GM12878 (cell line): ENCODE data around the gene TTC31. TPM values are rescaled to one million over a fixed set of nuclear protein-coding genes. Genes with fewer than 3 reads are reported as not detected.

Source experiments
- ATF3 ChIP-seq: IDR thresholded peaks from 2 replicates; pipeline ENCODE4 v1.6.1; 2011; ENCODE audit warnings: low read depth, mild to moderate bottlenecking, low read length, moderate library complexity, borderline replicate concordance; ENCODE audit errors: extremely low read depth
- ATF7 ChIP-seq: fragments of 450-650 bp; IDR thresholded peaks from 2 replicates; pipeline ENCODE4 v1.6.1; 2016; ENCODE audit warnings: low read depth, mild to moderate bottlenecking
- BCL11A ChIP-seq: IDR thresholded peaks from 2 replicates; pipeline ENCODE4 v1.6.1; 2011; ENCODE audit warnings: low read depth, low read length
- CTCF ChIP-seq, 3 experiments: IDR thresholded peaks in 2 of 3; conservative IDR thresholded peaks in 1 of 3; 2 replicates each; pipeline ENCODE4 v1.5.1; 2011; ENCODE audit warnings: low read depth in 3 of 3, low read length in 3 of 3, mild to moderate bottlenecking in 3 of 3, control low read depth in 2 of 3, moderate library complexity in 2 of 3, inconsistent platforms in 1 of 3, mixed read lengths in 1 of 3; ENCODE audit not compliant: control insufficient read depth in 2 of 3, insufficient read depth in 1 of 3; ENCODE audit errors: extremely low read depth in 1 of 3
- IKZF1 ChIP-seq: fragments of 450-650 bp; conservative IDR thresholded peaks from 2 replicates; pipeline ENCODE4 v1.6.1; 2017; ENCODE audit warnings: antibody characterized with exemption, mild to moderate bottlenecking
- IRF4 ChIP-seq: IDR thresholded peaks from 2 replicates; pipeline ENCODE4 v1.6.1; 2011; ENCODE audit warnings: low read depth, low read length
- KDM1A ChIP-seq: fragments of 200-600 bp; sonication (generic); IDR thresholded peaks from 2 replicates; pipeline ENCODE4 v1.6.1; 2016; ENCODE audit warnings: borderline replicate concordance
- NFXL1 ChIP-seq: fragments of 450-650 bp; IDR thresholded peaks from 2 replicates; pipeline ENCODE4 v1.6.1; 2017; ENCODE audit warnings: antibody characterized with exemption, mild to moderate bottlenecking, borderline replicate concordance
- NR2F1 ChIP-seq: fragments of 450-650 bp; conservative IDR thresholded peaks from 2 replicates; pipeline ENCODE4 v1.6.1; 2017; ENCODE audit warnings: mild to moderate bottlenecking
- POLR2AphosphoS5 ChIP-seq: IDR thresholded peaks from 2 replicates; pipeline ENCODE4 v1.6.1; 2011; ENCODE audit warnings: mild to moderate bottlenecking, low read length, inconsistent platforms
- RAD21 ChIP-seq: IDR thresholded peaks from 2 replicates; pipeline ENCODE4 v1.6.1; 2011; ENCODE audit warnings: mild to moderate bottlenecking, low read depth, low read length, moderate library complexity; ENCODE audit not compliant: insufficient read depth
- RCOR1 ChIP-seq: conservative IDR thresholded peaks from 2 replicates; pipeline ENCODE4 v1.6.1; 2012; ENCODE audit warnings: low read depth, low read length, improper control_type of control experiment
- RELA ChIP-seq: fragments of 450-650 bp; IDR thresholded peaks from 2 replicates; pipeline ENCODE4 v1.8.0; 2014; ENCODE audit warnings: borderline replicate concordance; ENCODE audit not compliant: partially characterized antibody
- SIX5 ChIP-seq: IDR thresholded peaks from 2 replicates; pipeline ENCODE4 v1.6.1; 2011; ENCODE audit warnings: mild to moderate bottlenecking, low read depth, low read length, moderate library complexity; ENCODE audit not compliant: severe bottlenecking
- SMARCA5 ChIP-seq: fragments of 450-650 bp; IDR thresholded peaks from 2 replicates; pipeline ENCODE4 v1.6.1; 2017; ENCODE audit warnings: mild to moderate bottlenecking
- SREBF1 ChIP-seq: IDR thresholded peaks from 2 replicates; pipeline ENCODE4 v1.6.1; 2012; ENCODE audit warnings: mild to moderate bottlenecking, low read length
- YBX1 ChIP-seq: fragments of 450-650 bp; IDR thresholded peaks from 2 replicates; pipeline ENCODE4 v1.6.1; 2016; ENCODE audit warnings: antibody characterized with exemption
- ZBTB11 ChIP-seq: fragments of 450-650 bp; formaldehyde crosslinking; IDR thresholded peaks from 2 replicates; pipeline ENCODE4 v1.5.0; 2022; ENCODE audit warnings: mild to moderate bottlenecking, missing genetic modification characterization
- ZNF24 ChIP-seq: fragments of 450-650 bp; IDR thresholded peaks from 2 replicates; pipeline ENCODE4 v1.6.1; 2017; ENCODE audit warnings: antibody characterized with exemption, mild to moderate bottlenecking
- ZNF687 ChIP-seq: fragments of 450-650 bp; IDR thresholded peaks from 2 replicates; pipeline ENCODE4 v1.6.1; 2017; ENCODE audit warnings: mild to moderate bottlenecking, moderate library complexity
- polyA plus RNA-seq, 11 experiments: library from polyadenylated mRNA; depleted of rRNA in 4 of 11; unstranded in 6 of 11; stranded (reverse) in 5 of 11; fragments of >200 nt; fragmentation: Nextera tagmentation in 4 of 11; fragmentation: Illumina TruSeq in 1 of 11; extraction: Ambion mirVana in 4 of 11; extraction: Trizol in 1 of 11; gene quantifications; 1 replicate in 1 of 11; 2 replicates in 10 of 11; pipeline versions ENCODE4 v1.2.1 to v1.2.3, GENCODE V29; 2011 to 2016; ENCODE audit warnings: inconsistent platforms in 2 of 11, missing spikeins in 2 of 11, low read depth in 1 of 11
- total RNA-seq, 4 experiments: library from RNA; depleted of rRNA in 3 of 4; stranded (reverse); fragments of >200 nt in 3 of 4; fragmentation: Illumina TruSeq in 1 of 4; extraction: Trizol in 1 of 4; gene quantifications; 2 replicates each; pipeline versions ENCODE4 v1.2.1 to v1.2.3, GENCODE V29; 2013 to 2021

TTC31 gene
- total and polyA plus RNA-seq, 10 of the 15 experiments (the other 5 are each of a cell fraction or from before 2014, with no cell fraction given): 6.5 to 34.9 (median 25.9) TPM

GRCh38 chr2:74472086-74472944, 10.6 kb upstream of the TTC31 start, which contains the start of gene MRPL53 (continued):
- TF ChIP-seq ZNF687 (peak; percentile 100), SMARCA5 (no peak), BCL11A (peak; percentile 37; the same call in 1 of the 2 replicates), ATF3 (no peak), RCOR1 (no peak), YBX1 (no peak), SREBF1 (peak; percentile 84), RELA (peak; percentile 50), ZBTB11 (CRISPR knock-in tag) (peak; percentile 33; the same call in 1 of the 2 replicates), NFXL1 (no peak), SIX5 (peak; percentile 63), CTCF (IDR thresholded peaks at IDR 0.05 in 2 of 3, conservative IDR thresholded peaks at IDR 0.05 in 1 of 3; ENCODE audit: control insufficient read depth in 2 of 3, extremely low read depth in 1 of 3, insufficient read depth in 1 of 3, low read depth in 3 of 3, low read length in 3 of 3) (no peak), IRF4 (no peak), RAD21 (no peak), ATF7 (peak; percentile 34; the same call in 1 of the 2 replicates), POLR2AphosphoS5 (peak; percentile 96), ZNF24 (no peak), IKZF1 (peak; percentile 89), KDM1A (no peak), NR2F1 (peak; percentile 73)
